Progenitor cell of endocrine pancreas (in vitro differentiated cells): ENCODE data around the gene SMIM14. TPM values are rescaled to one million over a fixed set of nuclear protein-coding genes. Genes with fewer than 3 reads are reported as not detected.
"Not testable (repeated sequence)": the region's sequence is repeated elsewhere in the genome, so short reads cannot be mapped to it uniquely, and the experiment has no call there.

Experiments
- DNase-seq: peaks from one replicate; pipeline ENCODE4 v3.0.0; 2021; ENCODE audit warnings: low spot score; ENCODE audit not compliant: unreplicated experiment
- H3K27ac Mint-ChIP-seq: 2 replicates; pipeline ENCODE4 v1.8.0; 2021; ENCODE audit warnings: mild to moderate bottlenecking, moderate library complexity, mixed read lengths
- H3K27me3 Mint-ChIP-seq: 2 replicates; pipeline ENCODE4 v1.8.0; 2021; ENCODE audit warnings: mixed read lengths
- H3K36me3 Mint-ChIP-seq: 2 replicates; pipeline ENCODE4 v1.8.0; 2022; ENCODE audit warnings: mixed read lengths; ENCODE audit not compliant: insufficient read depth
- H3K4me1 Mint-ChIP-seq: 2 replicates; pipeline ENCODE4 v1.8.0; 2021; ENCODE audit warnings: low read depth, mixed read lengths
- H3K4me3 Mint-ChIP-seq: 2 replicates; pipeline ENCODE4 v1.8.0; 2021; ENCODE audit warnings: low read depth, mild to moderate bottlenecking, moderate library complexity, mixed read lengths
- H3K9me3 Mint-ChIP-seq: 2 replicates; pipeline ENCODE4 v1.8.0; 2021; ENCODE audit warnings: low read depth, mixed read lengths
- long read RNA-seq: library from polyadenylated mRNA; unstranded; transcript quantifications from one replicate; pipeline ENCODE4 v2.0.0, GENCODE V29; 2020
- total RNA-seq: library from RNA; stranded (reverse); gene quantifications from 2 replicates; pipeline ENCODE4 v1.2.1, GENCODE V29; 2021
- TF ChIP-seq, protein P1 (sequence below): fragments of 200-600 bp; sonication (generic); IDR thresholded peaks from one replicate; pipeline ENCODE4 v1.5.0; 2021; ENCODE audit warnings: antibody characterized with exemption, mild to moderate bottlenecking; ENCODE audit not compliant: unreplicated experiment

The SMIM14 gene
- 61.0 and 70.1 TPM in 2 replicates for total RNA-seq
- long read RNA-seq, full-length matches to known transcripts: 290 of 310 reads
- long read RNA-seq, partial matches to known transcripts: 2 of 310 reads
- long read RNA-seq, other reads (novel, unspliced or antisense): 18 of 310 reads

DNA sequence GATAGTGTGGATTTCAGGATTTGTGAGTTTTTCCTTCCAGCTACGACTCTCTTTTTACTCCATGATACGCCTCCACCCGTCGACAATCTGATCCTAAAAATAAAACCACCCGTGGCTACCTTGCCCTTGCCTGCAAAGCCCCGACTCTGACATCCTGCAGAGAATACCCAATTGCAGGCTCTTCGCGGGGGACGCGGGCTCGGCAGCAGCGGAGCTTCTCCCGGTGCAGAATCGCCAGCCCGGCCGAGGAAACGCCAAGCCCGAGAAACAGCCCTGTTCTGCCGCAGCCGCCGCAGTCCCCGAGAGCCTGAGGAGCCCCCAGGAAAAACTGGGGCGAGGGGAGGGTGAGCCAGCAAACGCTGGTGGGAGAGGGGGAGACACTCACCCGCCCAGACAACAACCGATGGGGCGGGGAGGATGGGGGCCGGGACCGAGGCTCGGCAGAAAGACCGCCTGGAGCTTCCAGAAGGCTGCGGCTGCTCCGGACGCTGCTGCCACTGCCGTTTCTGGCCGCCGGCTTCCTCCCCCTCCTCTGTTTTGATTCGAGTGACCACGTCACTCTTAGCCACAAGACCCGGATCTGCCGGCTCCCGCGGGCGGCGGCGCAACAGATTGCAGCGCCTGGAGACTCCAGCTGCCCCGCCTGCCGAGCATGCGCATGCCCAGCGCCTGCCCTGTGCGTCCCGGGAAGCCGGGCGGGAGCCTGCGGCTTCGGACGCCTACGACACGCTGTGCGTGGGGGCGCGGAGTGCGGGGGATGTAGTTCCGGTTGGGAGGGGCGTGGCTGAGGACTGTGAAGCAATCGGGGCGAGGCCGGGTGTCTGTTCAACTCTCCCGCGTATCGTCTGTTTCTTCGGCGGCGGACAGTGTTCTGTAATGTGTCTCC lies at the start of gene SMIM14:
TSS of gene SMIM14 (minus strand) at position 512 of the 886 bp plus-strand sequence. CDS start 33,720 bp downstream, outside the sequence.
- peak; percentile 96 for DNase-seq
- H3K27me3 Mint-ChIP-seq: no peaks in the 10 kb centered on the region
- H3K9me3 Mint-ChIP-seq: no peaks in the 10 kb centered on the region
- H3K27ac Mint-ChIP-seq: peak within 1 kb of the TSS; percentile 98
- H3K36me3 Mint-ChIP-seq: peaks cover 3% of the 10 kb centered on the region
- peak within 1 kb of the TSS; percentile 86 for H3K4me3 Mint-ChIP-seq
- TF ChIP-seq, protein P1, sequence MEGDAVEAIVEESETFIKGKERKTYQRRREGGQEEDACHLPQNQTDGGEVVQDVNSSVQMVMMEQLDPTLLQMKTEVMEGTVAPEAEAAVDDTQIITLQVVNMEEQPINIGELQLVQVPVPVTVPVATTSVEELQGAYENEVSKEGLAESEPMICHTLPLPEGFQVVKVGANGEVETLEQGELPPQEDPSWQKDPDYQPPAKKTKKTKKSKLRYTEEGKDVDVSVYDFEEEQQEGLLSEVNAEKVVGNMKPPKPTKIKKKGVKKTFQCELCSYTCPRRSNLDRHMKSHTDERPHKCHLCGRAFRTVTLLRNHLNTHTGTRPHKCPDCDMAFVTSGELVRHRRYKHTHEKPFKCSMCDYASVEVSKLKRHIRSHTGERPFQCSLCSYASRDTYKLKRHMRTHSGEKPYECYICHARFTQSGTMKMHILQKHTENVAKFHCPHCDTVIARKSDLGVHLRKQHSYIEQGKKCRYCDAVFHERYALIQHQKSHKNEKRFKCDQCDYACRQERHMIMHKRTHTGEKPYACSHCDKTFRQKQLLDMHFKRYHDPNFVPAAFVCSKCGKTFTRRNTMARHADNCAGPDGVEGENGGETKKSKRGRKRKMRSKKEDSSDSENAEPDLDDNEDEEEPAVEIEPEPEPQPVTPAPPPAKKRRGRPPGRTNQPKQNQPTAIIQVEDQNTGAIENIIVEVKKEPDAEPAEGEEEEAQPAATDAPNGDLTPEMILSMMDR: no peak
- H3K4me1 Mint-ChIP-seq: peaks cover 24% of the 10 kb centered on the region

DNA sequence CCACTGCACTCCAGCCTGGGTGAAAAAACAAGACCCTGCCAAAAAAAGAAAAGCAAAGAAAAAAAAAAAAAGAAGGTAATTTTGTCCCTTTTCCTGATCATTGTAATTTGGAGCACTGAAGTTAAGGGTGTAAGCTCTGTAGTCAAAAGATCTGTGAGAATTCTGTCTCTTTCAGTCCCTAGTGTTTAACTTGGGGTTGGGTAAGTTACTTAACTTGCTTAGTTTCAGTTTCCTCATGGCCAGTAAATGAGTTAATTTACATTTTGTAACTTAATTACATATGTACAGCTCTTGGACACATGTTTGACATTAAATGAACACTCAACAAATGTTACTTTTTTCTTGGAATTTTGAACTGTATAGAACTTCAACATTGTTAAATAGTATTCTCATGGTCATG lies 48.3 kb upstream of the SMIM14 start:
- Mint-ChIP-seq H3K9me3 (no peaks in the 10 kb centered on the region), H3K27ac (no peak overlapping the region), H3K27me3 (no peaks in the 10 kb centered on the region), H3K36me3 (no peaks in the 10 kb centered on the region), H3K4me3 (no peak overlapping the region), H3K4me1 (no peaks in the 10 kb centered on the region)
- TF ChIP-seq, protein P1: no peak
- no peak for DNase-seq

DNA sequence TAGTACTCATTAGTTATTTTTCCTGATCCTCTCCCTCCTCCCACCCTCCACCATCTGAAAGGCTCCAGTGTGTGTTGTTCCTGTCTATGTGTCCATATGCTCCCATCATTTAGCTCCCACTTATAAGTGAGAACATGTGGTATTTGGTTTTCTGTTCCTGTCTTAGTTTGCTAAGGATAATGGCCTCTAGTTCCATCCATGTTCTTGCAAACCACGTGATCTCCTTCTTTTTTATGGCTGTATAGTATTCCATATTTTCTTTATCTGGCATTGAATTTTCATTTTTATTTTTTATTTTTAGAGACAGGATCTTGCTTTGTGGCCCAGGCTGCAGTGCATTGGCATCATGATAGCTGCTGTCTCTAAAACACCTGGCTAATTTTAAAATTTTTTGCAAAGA lies 47.3 kb upstream of the SMIM14 start:
- Mint-ChIP-seq H3K36me3 (no peaks in the 10 kb centered on the region), H3K4me1 (no peaks in the 10 kb centered on the region), H3K27ac (no peak overlapping the region), H3K4me3 (no peak overlapping the region), H3K27me3 (no peaks in the 10 kb centered on the region), H3K9me3 (no peaks in the 10 kb centered on the region)
- no peak for DNase-seq
- TF ChIP-seq, protein P1: no peak

DNA sequence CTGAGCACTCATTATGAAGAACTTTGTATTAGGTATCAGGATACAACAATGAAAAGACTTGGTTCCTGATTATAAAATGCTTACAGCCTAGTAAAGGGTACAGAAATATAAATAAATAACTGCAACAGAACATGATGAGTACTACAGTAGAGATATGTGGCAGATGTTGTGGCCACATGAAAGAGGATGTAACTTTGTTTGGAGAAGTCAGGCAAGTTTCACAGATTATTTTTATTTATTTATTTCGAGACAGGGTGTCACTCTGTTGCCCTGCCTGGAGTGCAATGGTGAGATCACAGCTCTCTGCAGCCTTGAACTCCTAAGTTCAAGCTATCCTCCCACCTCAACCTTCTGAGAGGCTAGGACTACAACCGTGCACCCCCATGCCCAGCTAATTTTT lies 43.5 kb upstream of the SMIM14 start:
- no peak overlapping the region for H3K4me3 Mint-ChIP-seq
- no peak for DNase-seq
- no peaks in the 10 kb centered on the region for H3K9me3 Mint-ChIP-seq
- no peaks in the 10 kb centered on the region for H3K4me1 Mint-ChIP-seq
- TF ChIP-seq, protein P1: no peak
- no peaks in the 10 kb centered on the region for H3K36me3 Mint-ChIP-seq
- H3K27me3 Mint-ChIP-seq: no peaks in the 10 kb centered on the region
- H3K27ac Mint-ChIP-seq: no peak overlapping the region

DNA sequence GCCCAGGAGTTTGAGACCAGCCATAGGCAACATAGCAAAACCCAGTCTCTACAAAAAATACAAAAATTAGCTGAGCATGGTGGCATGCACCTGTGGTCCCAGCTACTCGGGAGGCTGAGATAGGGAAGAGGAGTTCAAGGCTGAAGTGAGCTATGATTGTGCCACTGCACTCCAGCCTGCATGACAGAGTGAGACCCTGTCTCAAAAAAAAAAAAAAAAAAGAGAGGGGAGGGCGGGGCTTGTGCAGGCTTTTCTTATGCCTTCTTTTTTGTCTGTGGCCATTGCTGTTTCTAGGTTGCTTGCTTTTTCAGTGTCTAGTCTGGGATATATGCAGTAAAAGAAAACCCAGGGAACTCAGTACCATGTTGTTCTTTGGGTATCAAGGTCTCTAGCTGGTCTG lies 42.3 kb upstream of the SMIM14 start:
- H3K9me3 Mint-ChIP-seq, H3K4me3 Mint-ChIP-seq, H3K27ac Mint-ChIP-seq, DNase-seq, H3K36me3 Mint-ChIP-seq, H3K4me1 Mint-ChIP-seq, H3K27me3 Mint-ChIP-seq: not testable (repeated sequence)

DNA sequence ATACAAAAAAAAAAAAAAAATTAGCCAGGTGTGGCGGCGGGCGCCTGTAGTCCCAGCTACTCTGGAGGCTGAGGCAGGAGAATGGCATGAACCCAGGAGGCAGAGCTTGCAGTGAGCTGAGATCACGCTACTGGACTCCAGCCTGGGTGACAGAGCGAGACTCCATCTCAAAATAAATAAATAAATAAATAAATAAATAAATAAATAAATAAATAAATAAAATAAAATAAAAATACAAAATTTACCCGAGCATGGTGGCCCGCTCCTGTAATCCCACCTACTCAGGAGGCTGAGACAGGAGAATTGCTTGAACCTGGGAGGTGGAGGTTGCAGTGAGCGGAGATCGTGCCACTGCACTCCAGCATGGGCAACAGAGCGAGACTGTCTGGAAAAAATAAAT lies 37.0 kb upstream of the SMIM14 start:
- H3K27me3 Mint-ChIP-seq, H3K4me1 Mint-ChIP-seq, DNase-seq, H3K9me3 Mint-ChIP-seq, H3K36me3 Mint-ChIP-seq, H3K4me3 Mint-ChIP-seq, H3K27ac Mint-ChIP-seq: not testable (repeated sequence)

DNA sequence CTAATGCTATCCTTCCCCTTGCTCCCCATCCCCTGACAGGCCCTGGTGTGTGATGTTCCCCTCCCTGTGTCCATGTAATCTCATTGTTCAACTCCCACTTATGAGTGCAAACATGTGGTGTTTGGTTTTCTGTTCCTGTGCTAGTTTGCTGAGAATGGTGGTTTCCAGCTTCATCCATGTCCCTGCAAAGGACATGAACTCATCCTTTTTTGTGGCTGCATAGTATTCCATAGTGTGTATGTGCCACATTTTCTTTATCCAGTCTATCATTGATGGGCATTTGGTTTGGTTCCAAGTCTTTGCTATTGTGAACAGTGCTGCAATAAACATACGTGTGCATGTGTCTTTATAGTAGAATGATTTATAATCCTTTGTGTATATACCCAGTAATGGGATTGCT lies 31.6 kb upstream of the SMIM14 start:
- H3K36me3 Mint-ChIP-seq, H3K4me1 Mint-ChIP-seq, H3K4me3 Mint-ChIP-seq, DNase-seq, H3K9me3 Mint-ChIP-seq, H3K27ac Mint-ChIP-seq, H3K27me3 Mint-ChIP-seq: not testable (repeated sequence)
